KBM-7 (cell line): ENCODE measurements around the gene SEMA6B.

ENCODE experiments used
- DNase-seq: peaks from one replicate; pipeline ENCODE4 v3.0.0-alpha.2; 2015
- in situ Hi-C: fragments of 300-500 bp; cut with MboI; formaldehyde crosslinking; loops from 2 replicates; pipeline ENCODE4 v1.14.3; 2020; ENCODE audit warnings: low sequenced_read_pairs, low pct_unique_long_range_greater_than_20kb, mixed read lengths

The SEMA6B gene

DNA sequence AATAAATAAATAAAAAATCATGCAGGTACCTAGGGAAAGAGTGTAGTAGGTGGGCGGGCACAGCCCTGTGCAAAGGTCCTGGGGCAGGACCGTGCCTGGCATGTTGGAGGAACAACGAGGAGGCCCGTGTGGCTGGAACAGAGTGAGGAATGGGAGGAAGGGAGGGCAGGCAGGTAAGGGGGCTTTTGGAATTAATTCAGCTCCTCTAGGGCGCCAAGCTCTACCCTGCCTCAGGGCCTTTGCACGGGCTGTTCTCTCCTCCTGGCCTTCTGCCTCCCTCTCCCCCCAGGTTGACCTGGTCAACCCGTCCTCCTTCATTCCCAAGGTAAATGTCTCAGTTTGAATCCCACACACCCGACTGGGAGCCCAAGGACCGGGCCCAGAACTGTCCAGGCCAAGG is 31.1 kb upstream of the SEMA6B start:
- no peak for DNase-seq
- in situ Hi-C loops: no loop called here

DNA sequence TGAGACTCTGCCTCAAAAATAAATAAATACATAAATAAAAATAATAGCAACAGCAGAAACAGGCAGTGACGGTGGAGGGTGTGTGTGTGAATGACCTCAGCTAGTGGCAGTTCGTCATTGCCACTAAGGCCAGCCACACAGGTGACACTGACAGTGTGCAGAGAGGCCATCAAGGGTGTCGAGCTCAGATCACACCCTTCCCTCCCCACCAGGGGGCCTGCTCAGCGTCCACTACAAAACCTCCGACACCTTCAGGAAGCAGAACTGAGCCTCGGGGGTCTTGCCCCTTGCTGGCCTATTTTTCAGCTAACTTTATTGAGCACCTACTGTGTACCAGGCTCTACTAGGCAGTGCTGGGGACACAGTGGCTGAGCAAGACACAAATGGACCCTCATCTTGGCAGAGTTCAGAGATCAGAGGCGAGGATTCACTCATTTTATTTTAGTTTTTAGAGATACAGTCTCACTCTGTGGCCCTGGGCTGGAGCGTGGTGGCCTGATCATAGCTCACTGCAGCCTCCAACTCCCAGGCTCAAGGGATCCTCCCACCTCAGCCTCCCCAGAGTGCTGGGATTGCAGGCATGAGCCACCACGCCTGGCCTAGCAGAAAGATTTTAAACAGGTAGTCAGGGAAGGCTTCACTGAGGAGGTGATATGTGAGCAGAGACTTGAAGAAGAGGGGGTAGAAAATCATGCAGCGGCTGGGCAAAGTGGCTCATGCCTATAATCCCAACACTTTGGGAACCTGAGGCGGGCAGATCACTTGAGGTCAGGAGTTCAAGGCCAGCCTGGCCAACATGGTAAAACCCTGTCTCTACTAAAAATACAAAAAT is 30.3 kb upstream of the SEMA6B start:
- peak; percentile 62 for DNase-seq
- in situ Hi-C loops: no loop called here

DNA sequence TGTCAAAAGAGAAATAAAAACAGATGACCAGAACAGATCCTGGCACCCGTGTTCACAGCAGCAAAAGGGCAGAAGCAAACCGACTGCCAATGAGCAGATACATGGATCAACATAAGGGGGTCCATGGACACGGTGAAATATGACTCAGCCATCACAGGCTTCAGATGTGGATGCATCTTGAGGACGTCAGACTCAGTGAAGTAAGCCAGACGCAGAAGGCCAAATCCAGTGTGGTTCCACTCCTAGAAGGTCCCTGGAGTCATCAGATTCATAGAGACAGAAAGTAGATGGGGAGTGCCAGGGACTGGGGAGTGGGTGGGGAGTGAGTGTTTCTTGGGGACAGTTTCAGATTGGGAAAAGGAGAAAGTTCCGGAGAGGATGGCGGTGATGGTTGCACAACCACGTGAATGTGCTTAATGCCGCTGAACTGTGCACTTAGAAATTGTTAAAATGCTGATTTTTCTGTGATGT is 28.8 kb upstream of the SEMA6B start:
- no peak for DNase-seq
- in situ Hi-C loops: no loop called here

DNA sequence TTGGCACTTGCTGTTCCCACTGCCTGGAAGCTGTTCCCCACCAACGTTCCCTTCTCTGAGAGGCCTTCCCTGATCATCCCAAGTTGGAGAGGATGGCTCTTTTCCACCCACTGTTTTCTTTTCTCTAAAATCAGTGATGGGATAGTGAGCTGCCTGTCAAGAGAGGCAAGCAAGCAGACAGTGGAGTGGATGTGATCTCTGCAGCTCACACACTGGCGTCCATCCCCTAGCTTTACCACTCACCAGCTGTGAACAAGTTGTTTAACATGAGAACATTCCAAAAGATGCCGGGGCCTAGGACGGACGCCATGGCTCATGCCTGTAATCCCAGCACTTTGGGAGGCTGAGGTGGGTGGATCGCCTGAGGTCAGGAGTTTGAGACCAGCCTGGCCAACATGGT is 28.0 kb upstream of the SEMA6B start:
- no peak for DNase-seq
- in situ Hi-C loops: no loop called here

DNA sequence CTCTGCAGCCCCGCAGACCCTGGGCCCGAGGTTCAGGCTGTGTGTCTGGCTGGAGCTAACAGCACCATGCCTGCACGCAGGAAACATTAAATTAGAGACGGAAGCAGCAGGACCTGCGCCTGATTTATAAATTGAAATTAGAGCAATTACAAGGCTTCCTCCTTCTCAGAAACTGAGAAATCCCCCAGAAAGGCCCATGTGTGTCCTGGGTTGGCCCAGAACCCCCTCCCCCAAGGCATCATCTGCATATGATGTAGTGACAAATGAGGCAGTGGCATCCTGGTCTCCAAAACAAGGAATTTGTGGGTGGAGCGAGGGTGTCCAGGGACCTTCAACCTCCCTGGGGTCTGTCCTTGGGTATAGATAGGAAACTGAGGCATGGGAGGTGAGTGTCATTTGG is 27.2 kb upstream of the SEMA6B start:
- in situ Hi-C loops: no loop called here
- no peak for DNase-seq

DNA sequence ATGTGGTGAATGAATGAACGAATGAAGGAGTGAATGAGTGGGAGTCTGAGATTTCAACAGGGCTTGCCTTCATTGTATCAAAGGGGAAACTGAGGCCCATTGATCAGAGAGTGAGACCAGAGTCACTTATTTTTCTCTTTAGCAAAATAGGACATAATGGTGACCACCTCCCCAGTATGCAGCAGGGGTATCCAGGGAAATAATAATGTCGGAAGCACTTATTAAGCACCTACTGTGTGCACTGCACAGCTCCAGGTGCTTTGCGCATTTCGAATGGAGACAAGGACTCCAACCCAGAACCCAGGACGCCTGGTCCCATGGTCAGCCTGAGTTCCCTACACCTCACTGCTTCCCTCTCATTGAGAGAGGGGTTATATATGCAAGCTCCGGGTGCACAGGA is 26.8 kb upstream of the SEMA6B start:
- in situ Hi-C loops: no loop called here

DNA sequence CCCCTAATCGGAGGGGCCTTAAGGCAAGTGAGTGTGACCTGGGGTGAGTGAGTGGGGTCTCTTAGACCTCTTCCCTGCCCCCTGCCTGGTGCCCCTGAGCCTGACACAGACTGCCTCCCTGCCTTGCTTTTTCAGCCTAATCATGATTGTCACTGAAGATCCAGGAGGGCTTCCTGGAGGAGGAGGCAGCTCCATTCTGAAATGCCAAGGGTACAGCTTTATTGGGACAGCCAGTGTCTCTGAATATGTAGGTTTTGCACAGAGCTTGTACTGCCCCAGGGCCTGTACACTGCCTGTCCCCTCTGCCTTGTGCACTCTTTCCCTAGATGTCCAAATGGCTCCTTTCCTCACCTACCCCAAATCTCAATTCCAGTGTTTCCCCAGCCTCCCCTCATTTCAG is 26.1 kb upstream of the SEMA6B start:
- DNase-seq: no peak
- in situ Hi-C loops: no loop called here

More for the DNA sequence above, 26.8 kb upstream of the SEMA6B start:
- no peak for DNase-seq

DNA sequence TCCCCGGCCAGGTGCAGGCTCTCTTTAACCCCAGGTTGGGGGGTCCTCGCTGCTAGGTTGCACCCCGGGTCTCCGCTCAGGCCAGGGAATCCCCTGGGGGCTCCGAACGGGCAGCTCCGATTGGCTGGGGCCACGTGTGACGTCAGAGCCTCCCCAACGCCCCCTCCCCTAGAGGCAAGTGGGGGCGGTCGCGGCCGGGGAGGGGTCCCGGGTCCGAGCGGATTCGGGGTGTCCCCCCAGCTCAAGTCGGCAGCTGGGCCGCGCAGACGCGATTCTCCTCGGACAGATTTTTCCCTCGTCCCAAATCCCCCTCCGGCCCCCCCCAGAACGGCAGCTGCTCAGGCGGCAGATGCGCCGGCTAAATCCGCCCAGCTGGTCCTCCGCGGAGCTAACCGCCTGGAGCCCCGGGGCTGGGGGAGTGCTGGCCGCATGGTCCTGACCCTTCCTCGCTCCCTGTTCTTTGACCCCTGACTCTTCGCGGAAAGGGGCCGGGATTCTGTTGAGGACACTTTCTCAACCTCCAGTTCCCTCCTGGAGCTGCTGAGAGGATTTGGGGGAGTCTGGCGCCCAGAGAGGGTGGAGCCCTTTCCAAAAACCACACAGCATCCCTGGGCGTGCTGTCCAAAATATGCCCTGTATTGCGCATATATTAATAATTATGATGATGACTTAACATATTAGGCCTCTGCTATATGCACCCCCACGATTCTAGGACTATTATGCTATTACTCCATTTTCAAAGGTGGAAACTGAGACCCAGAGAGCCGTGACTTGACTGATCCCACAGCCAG is 25.4 kb upstream of the SEMA6B start:
- DNase-seq: no peak
- in situ Hi-C loops: no loop called here

DNA sequence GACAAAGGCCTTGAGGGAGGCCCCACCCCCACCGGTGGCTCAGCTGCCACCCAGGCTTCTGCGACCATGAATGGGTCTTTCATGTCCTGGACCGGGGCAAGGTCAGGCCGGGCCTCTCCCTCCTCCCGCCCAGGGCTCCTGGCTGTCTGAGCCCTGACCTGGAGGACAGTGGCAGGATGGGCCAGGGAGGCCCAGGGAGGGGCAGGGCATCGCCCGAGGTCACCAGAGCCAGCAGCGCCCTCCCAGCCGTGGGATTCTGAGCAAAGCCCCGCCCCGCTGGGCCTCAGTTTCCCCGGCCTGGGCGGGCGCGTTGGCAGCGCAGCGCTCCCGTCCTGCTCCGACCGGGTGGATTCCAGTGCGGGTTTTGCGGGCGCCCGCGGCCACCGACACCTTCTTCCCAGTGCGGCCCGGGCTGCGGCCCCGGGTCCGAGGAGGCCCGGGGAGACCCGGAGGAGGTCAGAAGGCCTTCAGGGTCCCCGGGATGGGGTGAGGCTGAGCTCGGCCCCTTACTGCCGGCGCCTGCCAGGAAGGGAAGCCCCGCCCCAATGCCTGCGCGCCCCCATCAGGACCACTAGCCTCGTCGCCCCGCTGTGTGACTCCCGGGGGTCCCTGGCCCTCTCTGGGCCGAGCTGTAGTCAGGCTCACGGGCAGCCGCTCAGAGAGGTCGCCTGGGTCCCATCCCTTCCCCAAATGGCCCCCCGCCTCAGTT is 24.6 kb upstream of the SEMA6B start:
- no peak for DNase-seq
- in situ Hi-C loops: no loop called here

DNA sequence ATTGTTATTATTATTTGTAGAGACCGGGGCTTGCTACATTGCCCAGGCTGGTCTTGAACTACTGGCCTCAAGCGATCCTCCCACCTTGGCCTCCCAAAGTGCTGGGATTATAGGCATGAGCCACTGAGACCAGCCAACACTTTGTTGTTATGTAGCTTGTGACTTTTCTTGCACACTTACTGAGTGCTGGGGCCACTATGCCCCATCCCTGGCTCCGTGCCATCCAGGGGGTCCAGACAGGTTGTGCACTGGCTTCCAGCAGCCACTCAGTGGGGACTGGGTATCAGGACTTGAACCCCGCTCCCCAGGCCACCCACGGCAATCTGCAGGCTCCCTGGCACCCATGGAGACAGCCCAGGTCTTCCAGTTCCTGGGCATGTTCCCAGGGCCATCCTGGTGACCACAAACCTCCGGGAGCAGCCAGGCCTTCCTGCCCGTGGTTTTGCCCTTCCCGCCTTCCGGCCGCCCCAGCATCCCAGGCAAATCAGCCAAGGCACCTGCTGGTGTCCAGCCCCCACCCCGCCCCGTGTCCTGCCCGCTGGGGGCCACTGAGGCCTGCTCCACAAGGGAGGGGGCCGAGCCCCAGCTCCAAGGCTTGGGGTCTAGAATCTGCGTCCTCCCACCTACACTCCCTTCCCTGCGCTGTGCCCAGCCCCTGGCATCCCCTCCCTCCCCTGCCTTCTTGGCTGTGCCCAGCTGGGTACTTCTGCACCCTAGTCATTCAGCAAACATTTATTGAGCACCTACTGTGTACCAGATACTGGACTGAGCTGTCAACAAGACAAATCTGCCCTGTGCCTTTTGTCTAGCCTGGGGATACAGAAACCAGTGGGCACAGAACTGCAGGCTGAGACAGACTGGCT is 23.7 kb upstream of the SEMA6B start:
- in situ Hi-C loops: no loop called here
- no peak for DNase-seq

DNA sequence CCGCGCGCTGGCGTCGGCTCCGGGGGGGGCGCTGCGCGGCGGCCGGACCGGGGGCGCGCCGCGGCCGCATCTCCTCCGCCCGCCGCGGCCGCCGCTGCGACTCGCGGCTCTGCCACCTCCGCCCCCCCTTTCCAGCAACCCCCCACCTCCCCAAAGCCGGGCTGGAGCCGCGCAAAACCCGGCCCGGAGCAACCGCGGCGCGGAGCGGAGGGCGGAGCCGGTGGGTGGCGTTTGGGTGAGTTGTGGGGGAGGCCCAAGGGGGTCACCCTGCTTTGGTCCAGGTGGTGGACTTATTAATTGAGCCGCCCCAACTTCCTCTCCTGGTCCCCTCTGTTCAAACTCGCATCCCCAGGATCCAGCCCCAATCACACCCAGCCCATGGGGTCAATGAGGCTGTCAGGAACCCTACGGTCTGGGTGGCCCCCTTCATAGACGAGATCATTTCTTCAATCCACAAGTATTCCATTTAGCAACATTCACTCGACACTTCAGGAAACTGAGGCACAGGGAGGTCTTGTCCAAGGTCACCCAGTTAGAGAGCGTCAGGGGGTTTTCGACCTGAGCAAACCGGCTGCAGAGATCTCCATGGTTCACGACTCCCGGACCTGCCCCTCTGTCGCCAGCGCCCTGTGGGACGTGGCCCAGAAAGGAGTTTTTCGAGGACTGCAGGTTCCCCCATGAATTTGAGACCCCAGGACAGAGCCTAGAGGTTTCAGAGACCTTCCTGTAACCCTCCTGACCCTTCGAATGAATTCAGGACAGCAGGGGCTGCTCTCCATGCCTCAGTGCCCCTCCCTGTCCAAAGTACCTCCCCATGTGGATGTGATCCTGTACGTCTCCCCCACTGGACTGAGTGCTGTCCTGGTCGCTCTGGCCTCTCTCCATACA is 22.4 kb upstream of the SEMA6B start:
- in situ Hi-C loops: no loop called here
- no peak for DNase-seq

DNA sequence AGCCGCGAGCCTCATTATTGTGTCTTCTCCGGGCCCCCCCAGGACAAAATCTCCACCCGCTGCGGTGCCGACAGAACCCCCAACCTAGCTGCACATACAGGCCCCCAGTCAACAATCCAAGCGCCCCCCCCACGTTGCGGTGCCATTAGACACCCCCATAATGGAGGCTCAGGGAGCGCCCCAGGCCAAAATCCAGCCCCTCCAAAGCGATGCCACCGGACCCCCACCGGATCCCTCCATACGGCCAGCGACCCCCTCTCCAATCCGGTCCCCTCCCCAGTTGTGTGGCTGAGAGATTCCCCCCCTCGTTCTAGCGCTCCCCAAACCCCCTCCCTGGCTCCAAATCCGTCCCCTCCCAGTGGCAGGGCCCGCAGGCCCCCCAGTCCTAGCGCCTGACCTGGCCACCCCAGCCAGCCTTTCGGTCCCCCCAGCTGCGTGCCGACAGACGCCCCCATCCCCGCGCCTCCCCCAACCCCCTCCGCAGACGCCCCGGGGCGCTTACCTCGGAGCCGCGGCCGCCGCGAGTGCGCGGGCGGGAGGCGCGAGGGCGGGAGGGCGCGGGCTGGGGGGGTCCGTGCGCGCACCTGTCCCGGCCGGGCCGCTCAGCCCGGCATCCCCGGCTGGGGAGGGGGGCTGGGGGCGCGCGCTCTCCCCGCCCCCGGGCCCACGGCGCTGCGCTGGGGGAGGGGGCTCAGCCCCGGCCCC is 21.6 kb upstream of the SEMA6B start:
- in situ Hi-C loops: no loop called here
- no peak for DNase-seq

DNA sequence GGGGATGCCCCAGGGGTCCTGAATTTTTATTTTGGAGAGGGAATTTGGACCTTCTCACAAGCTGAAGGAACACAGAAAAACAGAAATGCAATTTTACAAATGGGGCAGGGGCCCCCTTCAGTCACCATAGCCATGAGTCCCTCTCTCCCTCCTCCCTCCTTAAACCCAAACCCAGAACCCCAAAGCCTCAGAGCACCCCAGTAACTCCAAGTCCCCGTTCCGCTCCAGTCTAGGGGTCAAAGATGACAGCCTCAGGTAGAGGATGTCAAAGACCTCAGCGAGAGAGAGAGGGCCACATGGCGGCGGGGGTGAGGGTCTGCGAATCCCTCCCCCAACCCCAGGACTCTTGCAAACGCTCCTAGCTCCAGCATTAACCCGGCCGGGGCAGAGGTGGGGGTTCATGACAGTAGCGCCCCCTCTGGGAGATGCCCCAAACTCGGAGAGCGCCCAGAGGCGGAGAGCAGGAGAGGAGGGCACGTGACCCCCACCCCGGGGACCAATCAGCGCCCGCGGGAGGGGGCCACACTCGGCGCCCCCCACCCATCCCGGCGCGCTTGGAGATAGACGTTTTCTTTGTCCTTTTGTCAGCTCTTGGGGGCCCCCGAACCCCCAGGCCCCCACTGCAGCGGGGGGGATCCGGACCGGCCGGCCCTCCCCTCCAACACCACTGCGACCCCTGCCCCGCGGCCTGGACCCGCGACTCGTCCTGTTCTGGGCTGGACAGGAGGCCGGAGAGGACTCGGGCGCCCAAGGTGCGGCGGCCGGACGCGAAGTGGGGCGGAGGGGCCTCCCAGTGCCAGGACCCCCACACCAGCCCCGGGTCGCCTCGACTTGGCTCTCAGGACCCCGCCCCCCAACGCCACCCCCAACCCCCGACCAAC is 20.8 kb upstream of the SEMA6B start:
- in situ Hi-C loops: no loop called here
- DNase-seq: no peak

DNA sequence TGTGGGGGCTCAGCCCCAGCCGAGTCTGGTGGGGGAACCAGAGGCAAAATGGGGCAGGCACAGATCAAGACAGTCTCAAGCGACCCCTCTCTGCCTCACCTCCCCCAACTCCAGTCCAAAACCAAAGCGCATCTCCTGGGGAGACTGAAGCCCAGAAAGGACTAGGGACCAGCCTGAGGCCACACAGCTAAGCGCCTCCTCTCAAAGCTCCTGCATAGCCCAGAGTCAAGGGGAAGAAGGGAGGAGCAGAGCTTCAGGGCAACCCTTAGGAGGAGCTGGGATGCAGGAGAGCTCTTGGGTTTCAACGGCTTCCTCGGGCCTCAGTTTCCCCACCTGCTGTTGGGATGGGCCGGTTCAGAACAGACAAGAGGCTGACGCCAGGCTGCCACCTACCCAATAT is 19.9 kb upstream of the SEMA6B start:
- in situ Hi-C loops: no loop called here
- DNase-seq: no peak

DNA sequence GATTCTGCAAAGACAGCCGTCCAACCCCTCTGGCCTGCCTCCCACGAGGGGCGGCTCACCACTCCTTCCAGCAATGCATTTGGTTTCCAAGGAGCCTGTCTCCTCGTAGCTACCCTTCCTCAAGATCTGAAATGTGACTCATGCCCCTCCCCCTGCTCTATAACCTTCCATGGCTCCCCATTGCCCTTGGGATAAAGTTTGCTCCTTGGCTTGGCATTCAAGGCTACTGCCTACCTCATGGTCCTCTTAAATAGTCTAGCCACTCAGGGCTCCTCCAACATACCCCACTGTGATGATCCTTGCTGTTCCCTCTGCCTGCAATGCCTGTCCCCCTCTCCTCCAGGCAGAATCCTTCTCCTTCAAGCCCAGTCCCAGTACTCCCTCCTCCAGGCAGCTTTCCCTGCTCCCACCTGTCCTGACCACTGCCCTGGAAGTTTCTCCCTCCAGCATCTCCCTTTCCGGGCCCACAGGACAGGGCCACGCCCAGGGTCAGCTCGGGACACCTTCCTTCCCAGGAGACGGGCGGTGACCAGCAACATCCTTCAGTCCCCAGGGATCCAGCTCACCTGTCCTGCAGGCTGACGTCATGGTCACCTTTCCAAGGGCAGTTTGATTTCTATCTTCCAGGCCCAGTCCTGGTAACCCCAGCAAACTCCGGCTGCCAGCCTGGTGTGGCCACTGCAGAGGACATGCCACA is 19.2 kb upstream of the SEMA6B start:
- DNase-seq: no peak
- in situ Hi-C loops: no loop called here
